Iris pigment epithelial cell (primary cell): ENCODE data around the gene PHLDA3.
"Not testable (repeated sequence)": the region's sequence is repeated elsewhere in the genome, so short reads cannot be mapped to it uniquely, and the experiment has no call there.

ENCODE experiments used
- DNase-seq: peaks from one replicate; pipeline ENCODE4 v3.0.0-alpha.2; 2011; ENCODE audit warnings: low read depth

The PHLDA3 gene

DNA sequence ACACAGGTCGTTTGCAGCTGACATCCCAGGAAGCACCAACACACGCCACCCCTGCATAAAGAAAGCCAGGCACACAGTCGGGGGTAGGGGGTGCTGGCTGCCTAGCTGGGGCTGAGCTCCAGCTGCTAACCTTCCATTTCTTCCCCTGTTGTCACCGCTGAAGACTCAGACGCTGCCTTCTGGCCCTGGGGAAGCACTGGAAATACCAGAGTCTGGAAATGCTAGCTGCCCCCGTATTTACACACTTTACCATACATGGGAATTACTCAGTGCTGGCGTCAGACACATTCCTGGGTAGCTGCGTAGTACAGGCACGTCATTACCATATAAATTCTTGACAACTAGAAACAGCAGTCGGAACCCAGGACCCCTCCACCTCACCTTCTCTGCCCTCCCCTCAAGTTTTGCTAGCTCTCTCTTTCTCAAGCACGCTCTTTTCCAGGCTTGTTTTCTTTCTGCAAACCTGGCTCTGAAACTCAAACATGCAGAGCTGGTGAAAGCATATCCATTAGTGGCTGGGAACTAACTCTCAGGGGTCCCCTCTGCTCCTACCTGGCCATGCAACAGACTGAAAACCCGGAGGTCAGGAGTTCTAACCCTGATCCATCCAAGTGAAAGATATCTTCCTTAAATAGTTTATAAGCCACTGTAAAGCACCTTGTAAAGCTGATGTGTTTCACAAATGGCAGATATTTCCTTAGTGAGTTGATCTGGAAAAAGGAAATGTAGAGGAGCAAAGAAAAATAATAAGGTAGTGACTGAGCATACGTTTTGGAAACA lies 34.6 kb upstream of the PHLDA3 start:
- peak; percentile 99 for DNase-seq

DNA sequence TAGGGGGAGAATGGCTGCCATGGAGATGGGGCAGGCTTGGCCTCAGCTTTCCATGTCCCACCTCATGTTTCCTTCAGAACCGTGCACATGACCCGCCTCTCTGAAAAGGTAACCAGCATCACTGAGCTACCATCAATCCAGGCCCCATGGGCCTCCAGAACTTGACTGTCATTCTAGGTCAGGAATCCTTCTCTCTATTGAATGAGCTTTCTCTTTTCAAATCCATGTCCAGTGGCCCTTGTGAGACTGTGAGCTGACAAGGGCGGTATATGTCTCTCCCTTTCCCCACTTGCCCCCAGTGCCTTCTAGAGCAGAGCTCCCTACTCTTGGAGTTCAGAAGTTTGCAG lies 33.5 kb upstream of the PHLDA3 start:
- no peak for DNase-seq

DNA sequence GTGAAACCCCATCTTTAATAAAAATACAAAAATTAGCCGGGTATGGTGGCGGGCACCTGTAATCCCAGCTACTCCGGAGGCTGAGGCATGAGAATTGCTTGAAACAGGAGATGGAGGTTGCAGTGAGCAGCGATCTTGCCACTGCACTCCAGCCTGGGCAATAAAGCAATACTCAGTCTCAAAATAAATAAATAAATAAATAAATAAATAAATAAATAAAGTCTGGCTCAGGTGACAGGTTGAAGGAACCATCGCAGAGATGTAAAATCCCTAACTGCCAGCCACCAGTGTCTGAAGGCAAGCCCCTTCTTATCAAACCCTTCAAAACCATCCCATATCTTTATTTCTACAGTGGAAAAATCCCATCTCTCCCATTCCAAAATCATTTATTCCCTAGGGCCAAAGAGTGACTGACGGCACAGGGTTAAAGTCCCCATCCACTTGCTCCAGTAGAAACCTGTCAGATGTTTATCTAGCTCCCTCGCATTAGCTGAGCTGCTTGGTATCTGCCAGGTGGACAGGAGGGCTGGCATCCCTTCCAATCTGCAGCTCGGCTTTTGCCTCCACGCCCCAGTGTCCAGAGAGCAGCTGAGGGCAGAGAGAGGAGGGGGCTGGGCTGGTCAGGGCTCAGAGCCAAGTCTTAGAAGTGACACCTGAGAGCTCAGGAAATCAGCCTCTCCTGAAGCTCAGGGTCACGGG lies 33.0 kb upstream of the PHLDA3 start:
- DNase-seq = no peak

- DNase-seq = peak; percentile 82
Measured at GRCh38 chr1:201501144-201501543, 32.2 kb upstream of the PHLDA3 start.

DNA sequence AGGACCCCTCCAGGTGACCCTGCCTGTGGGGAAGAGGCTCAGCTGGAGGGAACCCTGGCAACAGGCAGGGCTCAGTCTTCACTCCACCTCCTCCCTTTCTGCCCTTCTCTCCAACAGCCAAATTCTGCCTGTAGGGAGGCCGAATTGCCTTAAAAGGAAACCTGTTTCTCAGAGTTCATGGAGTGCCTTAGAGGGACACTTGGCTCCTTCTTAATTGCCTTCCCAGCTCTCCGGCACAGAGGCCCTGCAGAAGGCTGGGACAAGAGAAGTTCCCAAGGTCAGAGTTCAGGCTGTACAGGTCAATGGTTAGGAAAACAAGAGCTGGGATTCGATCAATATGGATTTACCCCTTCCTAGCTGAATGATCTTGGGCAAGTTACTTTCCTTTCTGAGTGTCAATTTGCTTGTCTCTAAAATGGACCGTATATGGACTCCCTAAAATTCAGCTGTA lies 31.7 kb upstream of the PHLDA3 start:
- DNase-seq = no peak

DNA sequence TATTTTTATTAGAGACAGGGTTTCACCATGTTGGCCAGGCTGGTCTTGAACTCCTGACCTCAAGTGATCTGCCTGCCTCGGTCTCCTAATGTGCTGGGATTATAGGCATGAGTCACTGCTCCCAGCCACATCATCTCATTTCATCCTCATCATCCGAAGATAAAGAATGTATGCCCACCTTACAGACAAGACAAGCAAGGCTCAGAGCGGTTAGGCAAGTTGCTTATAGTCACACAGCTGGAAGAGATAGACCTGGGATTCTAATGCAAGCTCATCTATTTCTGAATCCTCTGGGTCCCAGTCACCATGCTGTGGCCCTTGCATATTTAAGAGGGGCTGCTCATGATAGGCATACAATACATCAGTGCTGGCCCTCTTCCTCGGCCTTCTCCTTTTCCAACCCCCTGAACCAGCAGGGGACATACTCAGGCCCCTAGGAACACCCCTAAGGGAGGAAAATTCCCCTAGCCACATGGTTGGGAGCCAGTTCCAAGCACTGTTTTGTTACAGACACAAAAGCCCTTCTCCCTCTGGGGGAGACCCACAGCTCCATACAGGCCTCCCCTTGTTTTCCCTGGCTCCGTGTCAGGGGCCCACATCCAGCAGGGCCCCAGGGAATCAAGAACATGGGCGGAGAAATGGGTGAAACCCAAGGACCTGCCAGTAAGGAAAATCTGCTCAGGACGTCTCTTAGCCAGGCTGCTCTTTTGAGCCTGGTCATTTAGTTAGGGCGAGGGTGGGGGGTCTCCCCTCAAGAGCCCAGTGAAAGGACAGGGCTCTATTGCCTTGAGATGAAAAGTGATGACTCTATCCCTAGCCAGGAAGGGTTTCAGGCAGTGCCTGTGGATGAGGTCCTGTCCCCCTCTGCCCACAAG lies 31.0 kb upstream of the PHLDA3 start:
- peak; percentile 46 for DNase-seq

DNA sequence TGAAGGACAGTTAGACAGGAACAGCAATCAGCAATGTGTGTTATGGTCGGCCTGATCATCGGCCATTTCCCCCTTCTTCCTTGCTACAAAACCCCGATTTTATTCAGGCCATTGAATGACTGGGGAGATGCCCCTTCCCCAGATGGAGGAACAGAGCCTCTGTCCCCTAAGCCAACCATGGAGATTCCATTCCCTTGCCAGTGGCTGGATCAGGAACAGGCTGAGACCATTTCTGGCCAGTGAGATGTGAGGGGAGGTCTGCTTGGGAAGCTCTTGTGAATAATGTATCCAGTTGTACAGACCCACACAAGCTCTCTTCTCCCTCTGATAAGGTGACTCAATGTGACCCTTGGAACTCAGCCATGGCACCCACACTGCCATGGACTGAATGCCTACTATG lies 30.2 kb upstream of the PHLDA3 start:
- DNase-seq = no peak

DNA sequence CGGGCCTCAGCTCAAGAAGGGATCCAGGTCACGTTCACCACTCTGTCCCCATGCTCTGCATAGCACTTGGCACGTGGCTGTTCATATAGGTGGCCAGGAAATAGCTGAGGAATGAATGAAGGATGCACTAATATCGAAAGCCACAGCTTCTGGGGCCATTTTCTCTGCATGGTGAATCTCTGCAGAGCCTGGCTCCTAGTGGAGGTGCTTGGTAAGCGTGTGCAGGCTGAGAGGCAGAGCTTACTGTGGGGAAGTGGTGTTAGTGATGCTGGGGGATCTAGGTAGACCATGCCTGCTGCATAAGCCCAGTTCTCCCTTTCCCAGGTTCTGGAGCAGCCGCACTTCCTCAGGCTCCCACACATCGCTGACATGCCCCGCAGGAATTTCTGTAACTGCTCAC lies 29.6 kb upstream of the PHLDA3 start:
- DNase-seq = no peak

DNA sequence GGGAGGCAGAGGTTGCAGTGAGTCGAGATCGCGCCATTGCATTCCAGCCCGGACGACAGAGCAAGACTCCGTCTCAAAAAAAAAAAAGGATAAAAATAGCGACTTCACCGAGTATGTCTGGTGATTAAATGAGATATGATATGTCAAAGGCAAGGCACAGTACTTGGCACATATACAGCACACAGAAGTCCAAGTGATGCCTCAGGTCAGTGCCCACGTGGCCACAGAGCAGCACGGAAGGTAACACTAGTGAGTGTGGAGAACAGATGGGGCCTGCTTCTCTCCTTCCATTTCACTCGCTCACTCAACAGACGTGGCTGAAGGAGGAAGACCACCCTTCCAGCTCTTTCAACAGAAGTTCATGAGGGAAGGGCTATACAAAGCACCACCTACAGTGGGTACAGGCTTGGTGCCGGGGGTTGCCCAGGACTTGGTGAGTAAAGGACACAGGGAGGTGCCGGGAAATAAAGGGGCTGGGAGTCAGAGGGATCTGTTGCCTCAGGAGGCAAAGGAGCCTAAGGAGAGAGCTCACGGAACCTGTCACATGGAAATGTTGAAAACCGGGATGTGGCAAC lies 29.0 kb upstream of the PHLDA3 start:
- no peak for DNase-seq

DNA sequence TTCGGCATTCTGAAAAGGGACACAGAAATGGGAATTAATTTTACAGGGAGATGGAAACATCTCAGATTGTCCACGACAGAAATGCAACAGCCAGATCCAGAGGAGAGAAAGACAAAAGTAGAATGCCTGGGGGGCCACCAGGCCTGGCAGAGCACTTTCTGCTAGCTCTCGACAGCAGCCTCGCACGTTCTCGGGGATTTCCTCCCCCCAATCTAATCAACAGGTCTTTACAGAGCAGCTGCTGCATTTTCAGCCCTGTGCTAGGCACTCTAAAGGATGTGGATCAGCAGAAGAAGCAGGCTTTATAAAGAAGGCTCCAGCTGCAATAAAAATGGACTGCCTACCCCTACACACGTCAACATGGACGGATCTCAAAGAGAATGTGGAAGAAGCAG lies 27.3 kb upstream of the PHLDA3 start:
- no peak for DNase-seq

- DNase-seq = peak; percentile 53
Measured at GRCh38 chr1:201495551-201496295, 26.7 kb upstream of the PHLDA3 start.

DNA sequence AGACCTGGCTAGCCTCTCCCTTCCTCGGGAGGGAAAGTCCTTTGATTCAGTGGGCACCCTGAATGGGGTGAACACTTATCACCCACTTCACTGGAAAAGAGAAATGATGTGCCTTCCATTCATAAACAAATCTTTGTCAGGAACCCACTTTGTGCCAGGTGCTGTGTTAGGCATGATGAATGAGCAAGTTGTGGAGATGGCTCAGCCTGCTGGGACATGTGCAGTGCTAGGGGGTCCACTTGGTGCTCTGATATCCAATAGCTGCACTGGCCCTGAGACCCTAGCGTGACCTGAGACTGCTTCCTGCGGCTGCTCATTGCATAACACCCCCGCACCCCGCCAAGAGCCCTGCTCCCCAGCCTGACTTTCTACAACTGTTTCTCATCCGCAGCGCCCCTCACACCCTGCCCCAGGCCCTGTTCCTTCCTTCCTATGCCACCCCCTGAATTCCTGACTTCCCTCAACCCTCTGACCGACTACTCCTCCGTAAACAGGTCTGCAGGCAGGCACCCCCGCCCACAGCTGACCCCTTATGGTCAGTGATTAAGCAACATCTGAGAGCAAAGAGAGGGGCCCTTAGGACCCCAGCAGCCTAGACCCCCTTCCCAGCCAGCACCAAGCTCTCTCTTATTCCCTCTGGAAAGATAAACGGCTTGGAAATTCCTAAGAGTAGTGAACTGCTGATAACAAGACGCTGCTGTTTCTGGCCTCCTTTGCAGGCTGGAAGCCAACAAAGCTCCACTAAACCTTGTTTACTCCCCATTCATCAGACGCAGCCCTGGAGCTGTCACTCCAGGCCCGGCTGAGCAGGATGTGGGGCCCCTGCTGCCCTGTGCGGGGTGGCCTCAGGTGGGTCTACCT lies 25.0 kb upstream of the PHLDA3 start:
- peak; percentile 84 for DNase-seq

DNA sequence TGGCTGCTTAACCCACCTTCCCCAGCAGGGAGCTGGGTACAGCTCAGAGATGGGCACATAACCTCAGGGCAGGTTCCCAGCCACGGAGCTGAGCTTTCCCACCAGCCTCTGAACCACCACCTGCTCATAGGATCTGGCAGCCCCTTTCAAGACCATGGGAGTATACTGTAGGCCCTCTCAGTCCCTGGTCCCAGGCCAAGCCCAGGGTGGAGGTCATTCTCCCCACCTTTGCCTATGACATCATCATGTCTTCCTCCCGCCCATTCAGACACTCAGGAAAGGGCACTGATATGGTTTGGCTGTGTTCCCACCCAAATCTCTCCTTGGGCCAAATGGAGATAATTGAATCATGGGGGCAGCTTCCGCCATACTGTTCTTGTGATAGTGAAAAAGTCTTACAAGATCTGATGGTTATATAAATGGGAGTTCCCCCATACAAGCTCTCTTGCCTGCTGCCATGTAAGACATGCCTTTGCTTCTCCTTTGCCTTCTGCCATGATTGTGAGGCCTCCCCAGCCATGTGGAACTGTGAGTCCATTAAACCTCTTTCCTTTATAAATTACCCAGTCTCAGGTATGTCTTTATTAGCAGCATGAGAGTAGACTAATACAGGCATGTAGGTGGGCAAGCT lies 24.2 kb upstream of the PHLDA3 start:
- DNase-seq = not testable (repeated sequence)

DNA sequence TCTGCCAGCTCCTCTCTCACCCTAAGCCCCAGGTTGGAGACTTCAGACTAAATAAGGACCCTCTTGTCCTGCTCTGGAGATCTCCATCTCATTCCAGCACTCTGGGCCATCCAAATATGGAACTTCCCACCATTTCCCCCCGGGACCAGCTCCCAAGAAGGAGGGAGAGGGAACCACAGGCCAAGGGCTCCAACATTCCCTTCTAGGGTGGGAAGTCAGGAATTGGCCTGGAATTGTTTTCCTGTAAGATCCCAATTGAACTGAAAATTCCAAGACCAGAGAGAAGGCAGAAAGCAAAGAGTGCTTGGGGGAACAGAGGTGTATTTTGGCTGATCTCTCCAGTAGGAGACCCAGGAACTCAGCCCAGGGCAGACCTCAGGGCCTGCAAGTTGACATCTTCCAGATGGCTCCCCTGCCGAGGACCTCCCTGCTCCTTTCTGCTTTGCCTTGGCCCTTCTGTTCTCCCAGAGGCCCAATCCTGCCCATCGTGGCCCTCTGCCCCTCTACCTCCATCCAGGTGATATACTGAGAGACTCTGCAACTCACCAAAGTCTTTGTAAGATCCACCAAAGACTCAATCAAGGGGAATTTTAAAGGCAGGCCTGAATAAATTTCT lies 23.0 kb upstream of the PHLDA3 start:
- DNase-seq = no peak

GRCh38 chr1:201490708-201491131 lies 21.7 kb upstream of the PHLDA3 start:
- peak; percentile 40 for DNase-seq

- no peak for DNase-seq
Measured at GRCh38 chr1:201489643-201490261, 20.8 kb upstream of the PHLDA3 start.

DNA sequence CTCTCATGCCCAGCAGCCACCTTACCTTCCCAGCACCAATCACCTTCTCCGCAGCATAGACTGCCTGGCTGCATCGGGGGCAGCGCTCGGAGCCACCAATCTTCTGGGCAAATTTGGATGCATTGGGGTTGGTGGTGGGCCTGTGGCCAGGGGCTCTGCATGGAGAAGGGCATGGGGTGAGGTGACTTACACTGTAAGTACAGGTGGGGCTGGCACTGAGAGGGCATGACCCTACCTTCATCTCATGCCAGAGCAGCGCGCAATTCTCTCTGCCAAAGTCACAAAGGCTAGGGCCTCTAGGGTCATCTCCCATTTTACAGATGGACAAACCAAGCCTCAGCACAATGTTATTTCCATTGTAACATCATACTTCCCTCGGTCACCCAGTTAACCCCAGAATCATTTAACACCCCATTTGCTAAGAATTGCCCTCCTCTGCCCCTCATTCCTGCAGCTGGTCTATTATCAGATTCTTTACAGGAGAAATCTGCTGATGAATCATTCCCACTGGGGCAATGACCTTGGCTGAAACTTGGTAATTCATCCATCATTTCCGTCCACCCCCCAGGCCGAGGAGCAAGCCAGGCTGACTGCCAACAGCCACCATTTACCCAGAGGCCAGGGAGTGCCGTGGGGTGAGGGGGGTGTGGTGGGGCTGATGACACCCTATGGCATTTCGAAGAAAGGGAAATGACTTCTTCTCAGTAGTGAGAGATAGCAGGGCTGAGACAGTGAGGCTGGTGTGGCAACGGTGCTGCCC lies 20.0 kb upstream of the PHLDA3 start:
- peak; percentile 93 for DNase-seq

GRCh38 chr1:201487742-201488141 lies 18.8 kb upstream of the PHLDA3 start:
- DNase-seq = no peak
